GM19351 (cell line): Measurements from ENCODE around the gene NFKBIB.

Source experiments
- ATAC-seq: cut with Tn5 transposase; IDR thresholded peaks from one replicate; pipeline ENCODE4 v1.9.1; 2021; ENCODE audit warnings: mild to moderate bottlenecking, moderate library complexity; ENCODE audit not compliant: unreplicated experiment

NFKBIB gene

GRCh38 chr19:38904581-38905539 lies 5.1 kb downstream of the NFKBIB start:
- ATAC-seq, result no peak

DNA sequence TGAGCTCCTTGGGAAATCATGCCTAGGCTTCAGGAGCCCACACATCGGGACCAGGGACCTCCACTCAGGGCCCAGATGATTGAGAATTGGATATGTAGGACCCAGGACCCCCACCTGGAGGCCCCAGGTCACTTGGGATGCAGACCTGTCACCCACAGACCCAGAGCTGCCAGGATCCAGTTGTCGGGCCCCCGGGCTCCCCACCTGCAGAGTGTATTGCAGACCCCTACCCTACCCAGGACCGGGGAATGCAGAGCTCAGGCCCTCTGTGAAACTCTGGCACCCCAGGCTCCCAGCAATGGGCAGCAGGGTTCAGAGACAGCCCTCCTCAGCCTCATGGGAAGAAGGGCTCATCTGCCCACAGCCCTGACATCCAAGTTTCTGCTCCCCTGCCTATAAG lies 5.9 kb downstream of the NFKBIB start:
- no peak for ATAC-seq

GRCh38 chr19:38907227-38907626 lies 7.5 kb downstream of the NFKBIB start:
- ATAC-seq, result no peak

GRCh38 chr19:38907670-38908069 lies 7.9 kb downstream of the NFKBIB start:
- ATAC-seq, result no peak

- ATAC-seq, result no peak
Observed at GRCh38 chr19:38908911-38909310, 9.1 kb downstream of the NFKBIB start.

- no peak for ATAC-seq
Observed at GRCh38 chr19:38910488-38910887, 10.7 kb downstream of the NFKBIB start.

DNA sequence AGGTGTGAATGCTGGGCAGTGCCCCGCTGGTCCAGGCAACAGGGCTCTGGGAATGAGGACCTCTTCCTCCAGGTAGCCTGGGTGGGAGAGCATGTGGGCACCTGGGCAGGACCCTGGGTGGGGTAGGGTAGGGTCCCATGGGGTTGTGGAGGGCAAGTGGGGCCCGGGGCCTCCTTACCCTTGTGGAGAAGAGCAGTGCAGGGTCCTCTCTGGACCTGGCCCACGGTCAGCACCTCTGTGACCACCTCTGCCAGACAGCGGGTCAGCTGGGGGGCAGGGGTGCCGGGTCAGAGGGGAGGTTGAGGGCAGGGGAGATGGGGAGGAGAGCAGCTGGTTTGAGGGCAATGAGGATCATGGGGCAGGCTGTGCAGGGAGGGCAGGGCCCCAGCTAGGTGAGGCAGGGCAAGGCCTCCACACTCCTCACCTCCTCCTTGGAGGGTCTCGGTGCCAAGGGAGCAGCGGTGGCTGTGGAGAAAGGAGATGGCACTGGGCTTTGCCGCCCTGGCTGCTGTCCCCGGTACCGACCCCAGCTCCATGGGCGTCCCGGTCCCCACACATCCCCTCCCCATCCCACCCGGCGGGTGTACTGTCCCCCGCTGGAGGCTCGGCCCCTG lies 11.7 kb downstream of the NFKBIB start:
- ATAC-seq, result no peak

DNA sequence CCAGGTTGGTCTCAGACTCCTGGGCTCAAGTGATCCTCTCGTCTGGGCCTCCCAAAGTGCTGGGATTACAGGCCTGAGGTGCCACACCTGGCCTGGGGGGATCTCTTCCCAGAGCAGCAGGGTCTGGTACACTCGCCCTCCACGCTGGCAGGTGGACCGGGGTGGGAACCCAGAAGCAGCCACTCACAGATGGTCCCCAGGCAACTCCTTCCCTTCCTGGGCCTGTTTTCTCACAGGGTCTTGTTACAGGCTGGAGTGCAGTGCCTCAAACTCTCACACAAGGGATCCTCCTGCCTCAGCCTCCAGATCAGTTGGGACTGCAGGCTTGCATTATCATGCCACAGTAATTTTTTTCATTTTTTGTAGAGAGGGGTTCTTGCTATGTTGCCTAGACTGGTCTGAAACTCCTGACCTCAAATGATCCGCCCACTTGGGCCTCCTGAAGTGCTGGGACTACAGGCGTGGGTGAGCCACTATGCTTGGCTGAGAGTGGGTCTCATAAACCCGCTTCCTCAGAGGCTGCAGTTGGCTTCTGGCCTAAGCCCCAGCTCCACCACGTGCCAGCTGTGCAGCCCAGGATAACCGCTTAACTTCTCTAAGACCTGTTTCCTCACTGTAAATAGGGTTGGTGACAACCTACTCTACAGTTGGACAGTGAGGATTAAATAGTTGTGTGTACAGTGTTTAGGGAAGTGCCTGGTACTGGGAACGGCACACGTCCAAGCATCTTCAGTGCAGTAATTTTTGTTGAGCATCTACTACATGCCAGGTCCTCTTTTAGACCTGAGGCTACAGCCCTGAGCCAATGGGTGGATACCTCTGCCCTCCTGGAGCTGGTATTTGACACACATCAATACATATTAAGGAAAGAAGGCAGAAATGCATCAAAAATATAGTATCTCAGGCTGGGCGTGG lies 13.1 kb downstream of the NFKBIB start:
- no peak for ATAC-seq

DNA sequence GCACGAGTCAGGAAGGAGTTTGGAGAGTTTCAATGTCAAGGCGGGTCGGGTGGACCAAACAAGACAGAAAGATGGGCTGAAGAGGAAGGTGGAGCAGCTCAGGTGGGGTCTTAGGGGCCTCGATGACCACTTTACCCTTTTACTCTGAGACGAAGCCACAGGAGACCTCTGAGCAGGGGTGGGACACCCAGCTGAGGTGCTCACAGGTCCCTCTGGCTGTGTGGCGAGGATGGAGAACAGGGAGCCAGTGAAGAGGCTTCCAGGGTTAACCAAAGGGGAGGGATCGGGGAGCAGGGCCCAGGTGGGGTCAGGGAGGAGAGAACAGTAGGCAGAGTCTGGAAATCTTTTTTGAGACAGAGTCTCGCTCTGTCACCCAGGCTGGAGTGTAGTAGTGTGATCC lies 14.2 kb downstream of the NFKBIB start:
- no peak for ATAC-seq

GRCh38 chr19:38915329-38916321 lies 15.9 kb downstream of the NFKBIB start:
- no peak for ATAC-seq

DNA sequence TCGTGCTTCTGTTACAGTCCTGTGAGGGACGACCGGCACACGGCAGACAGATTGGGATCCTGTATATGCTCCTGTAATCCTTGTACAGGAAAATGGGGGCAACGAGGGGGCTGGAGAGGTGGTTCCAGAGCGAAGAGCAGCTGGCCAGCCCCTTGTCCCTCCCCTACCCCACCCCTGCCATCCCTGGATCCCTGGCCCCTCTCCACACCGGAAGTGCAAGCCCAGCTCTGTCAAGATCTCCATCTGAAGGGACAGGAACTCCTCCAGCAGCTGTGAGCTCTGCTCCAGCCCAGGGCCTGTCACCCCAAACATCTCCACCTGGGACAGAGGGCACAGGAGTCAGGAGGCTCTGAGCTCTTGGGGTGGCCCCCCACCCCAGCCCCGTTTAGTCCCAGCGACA lies 17.7 kb downstream of the NFKBIB start:
- no peak for ATAC-seq

DNA sequence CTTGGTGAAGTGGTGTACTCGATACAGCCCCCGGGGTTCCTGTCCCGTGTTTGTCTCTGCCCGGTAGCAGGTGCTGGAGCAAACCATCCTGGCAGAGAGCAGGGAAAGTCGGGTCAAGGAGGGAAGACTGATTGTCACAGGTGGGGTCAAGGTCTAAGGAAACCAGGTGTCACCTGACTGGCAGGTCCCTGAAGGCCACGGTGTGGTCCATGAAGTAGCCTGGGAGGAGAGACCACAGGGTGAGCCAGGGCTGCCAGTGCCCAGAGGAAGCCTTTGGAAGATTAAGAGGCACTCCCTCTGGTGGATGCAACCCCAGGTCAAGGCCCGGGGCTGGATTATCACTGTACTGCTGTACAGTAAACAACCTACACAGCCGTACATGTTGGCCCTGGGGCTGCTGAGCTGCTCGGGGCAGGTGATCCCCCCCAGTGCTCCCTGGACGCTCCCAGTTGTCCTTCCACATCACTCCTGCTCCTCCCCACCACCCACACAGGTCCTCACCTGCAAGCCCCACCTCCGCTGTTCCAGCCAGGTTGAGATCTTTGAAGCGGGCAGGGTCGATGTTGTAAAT lies 18.2 kb downstream of the NFKBIB start:
- no peak for ATAC-seq

GRCh38 chr19:38918526-38918925 lies 18.8 kb downstream of the NFKBIB start:
- no peak for ATAC-seq

DNA sequence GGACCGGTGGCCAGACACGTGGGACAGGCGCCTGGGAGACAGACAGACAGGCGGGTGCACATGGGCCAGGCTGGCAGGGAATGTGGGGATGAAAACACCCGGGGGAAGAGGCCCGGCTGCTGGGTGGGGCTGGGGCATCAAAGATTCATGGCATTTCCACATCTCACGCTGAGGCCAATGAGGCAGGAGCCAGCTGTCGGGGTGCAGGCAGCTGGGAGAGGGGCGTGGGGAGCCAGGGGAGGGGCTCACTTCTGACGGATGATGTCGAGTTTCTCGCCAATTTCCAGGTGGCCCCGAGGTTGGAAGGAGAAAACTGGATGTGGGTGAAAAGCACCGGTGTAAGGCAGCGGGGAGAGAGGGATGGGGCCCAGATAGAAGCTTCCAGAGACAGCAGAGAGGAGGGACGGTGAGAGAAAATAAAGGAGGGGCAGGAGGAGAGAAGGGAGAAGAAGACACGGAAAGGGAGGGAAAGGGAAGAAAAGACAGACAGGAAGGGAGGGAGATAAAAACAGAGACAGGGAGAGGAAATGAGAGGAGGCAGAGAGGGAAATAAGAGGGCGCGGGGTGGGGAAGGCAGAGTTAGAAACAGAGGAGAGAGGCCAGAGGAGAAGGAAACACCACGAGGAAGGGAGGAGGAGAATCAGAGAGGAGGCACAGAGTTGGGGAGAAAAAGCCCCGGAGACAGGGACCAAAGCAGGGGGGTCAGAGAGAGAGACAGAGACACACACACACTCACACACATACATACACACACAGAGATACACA lies 20.2 kb downstream of the NFKBIB start:
- no peak for ATAC-seq

- no peak for ATAC-seq
Observed at GRCh38 chr19:38920602-38921419, 21.0 kb downstream of the NFKBIB start.

DNA sequence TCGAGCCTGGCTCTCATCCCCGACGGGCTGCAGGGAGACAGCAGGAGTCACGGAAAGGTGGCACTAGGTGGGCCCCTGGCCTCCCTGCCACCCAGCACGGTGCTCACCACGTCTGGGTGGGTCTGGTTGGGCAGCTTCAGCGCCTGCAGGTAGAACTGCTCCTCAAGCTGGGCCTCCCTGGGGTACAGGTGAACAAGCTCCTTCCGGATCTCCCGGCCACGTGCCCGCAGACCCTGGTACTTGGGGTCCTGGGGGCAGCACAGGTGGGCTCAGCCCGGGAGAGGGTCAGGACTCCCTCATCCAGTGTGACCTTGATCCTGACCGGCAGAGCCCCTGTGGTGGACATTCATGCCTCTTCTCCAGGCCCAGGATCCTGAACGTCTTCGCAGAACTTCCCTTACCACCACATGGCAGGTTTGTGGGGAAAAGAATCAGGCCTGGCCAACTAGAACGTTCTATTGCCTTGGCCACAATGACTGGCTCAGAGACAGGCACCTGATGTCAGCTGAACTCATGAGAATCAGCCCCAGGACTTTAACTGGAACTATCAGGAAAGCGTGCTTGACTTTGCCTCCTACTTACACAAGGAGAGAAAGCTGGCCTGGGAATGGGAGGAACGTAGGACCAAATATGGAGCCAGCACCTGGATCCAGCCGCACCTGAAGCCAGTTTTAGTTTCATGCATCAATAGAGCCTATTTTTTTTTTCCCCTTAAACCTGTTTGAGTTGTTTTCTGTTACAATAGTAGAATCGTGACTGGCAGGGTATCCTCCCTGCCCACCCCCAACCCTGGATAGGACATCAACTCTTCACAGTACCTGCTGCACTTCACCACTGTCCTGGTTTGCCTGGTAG lies 21.9 kb downstream of the NFKBIB start:
- no peak for ATAC-seq

DNA sequence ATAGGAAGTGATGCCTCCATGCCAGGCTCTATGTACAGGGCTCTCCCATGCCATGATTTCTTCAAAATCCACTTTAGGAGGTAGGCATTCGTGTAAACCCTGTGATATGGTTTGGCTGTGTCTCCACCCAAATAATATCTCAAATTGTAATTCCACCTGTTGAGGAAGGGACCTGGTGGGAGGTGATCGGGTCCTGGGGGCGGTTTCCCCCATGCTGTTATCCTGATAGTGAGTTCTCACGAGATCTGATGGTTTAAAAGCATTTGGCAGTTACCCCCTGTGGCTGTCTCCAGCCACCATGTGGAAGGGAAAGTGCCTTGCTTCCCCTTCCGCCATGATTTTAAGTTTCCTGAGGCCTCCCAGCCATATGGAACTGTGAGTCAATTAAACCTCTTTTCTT lies 22.7 kb downstream of the NFKBIB start:
- ATAC-seq, result no peak
